ENCODE results near the gene SEC16A. TPM values are rescaled to one million over a fixed set of nuclear protein-coding genes. Genes with fewer than 3 reads are reported as not detected.

Gene SEC16A
- total RNA-seq, 1 donor from 2014 or later, result 94.5 TPM

GRCh38 chr9:136392538-136393449, 90.0 kb downstream of the SEC16A start:
- H4K20me1 ChIP-seq (ENCODE audit: insufficient read depth, low read length), result peaks cover 44% of the 10 kb centered on the region
- FAIRE-seq, result no peak
- DNase-seq (ENCODE audit: low read depth), result no peak
- H3K27me3 ChIP-seq (ENCODE audit: insufficient read depth, low read length), result no peaks in the 10 kb centered on the region
- Mint-ChIP-seq H3K4me3 (ENCODE audit: unreplicated experiment) (no peak overlapping the region), H3K27me3 (ENCODE audit: low read depth, unreplicated experiment) (no peaks in the 10 kb centered on the region), H3K4me1 (ENCODE audit: low read depth, unreplicated experiment) (no peaks in the 10 kb centered on the region), H3K36me3 (ENCODE audit: low read depth, unreplicated experiment) (peaks cover 27% of the 10 kb centered on the region), H3K27ac (ENCODE audit: unreplicated experiment) (no peak overlapping the region), H3K9me3 (ENCODE audit: unreplicated experiment) (no peaks in the 10 kb centered on the region)
- no peak overlapping the region for H3K4me2 ChIP-seq (ENCODE audit: low read length)
- peaks cover 32% of the 10 kb centered on the region for H3K36me3 ChIP-seq (ENCODE audit: insufficient read depth, low read length)
- H3K4me1 ChIP-seq (ENCODE audit: insufficient read depth, low read length), result no peaks in the 10 kb centered on the region
- no peak overlapping the region for H3K27ac ChIP-seq (ENCODE audit: low read depth, low read length)
- H3K79me2 ChIP-seq (ENCODE audit: insufficient read depth, low read length), result peaks cover 18% of the 10 kb centered on the region
- H3K9me3 ChIP-seq (ENCODE audit: insufficient read depth, low read depth, low read length), result no peaks in the 10 kb centered on the region
- H2AFZ ChIP-seq (ENCODE audit: low read depth, low read length), result no peak overlapping the region
- H3K4me3 ChIP-seq (ENCODE audit: insufficient read depth, low read depth, low read length), result no peak overlapping the region
- no peak overlapping the region for H3K9ac ChIP-seq (ENCODE audit: low read length)
- no peak for TF ChIP-seq CTCF (IDR thresholded peaks at IDR 0.05; ENCODE audit: insufficient read depth, low read depth, low read length)
- no peak for TF ChIP-seq EZH2 (IDR thresholded peaks at IDR 0.05; ENCODE audit: insufficient read depth, low read length)

GRCh38 chr9:136391737-136392537, 90.9 kb downstream of the SEC16A start:
- Histone ChIP-seq H3K4me3 (ENCODE audit: insufficient read depth, low read depth, low read length) (no peak overlapping the region), H3K27me3 (ENCODE audit: insufficient read depth, low read length) (no peaks in the 10 kb centered on the region), H3K9ac (ENCODE audit: low read length) (no peak overlapping the region), H2AFZ (ENCODE audit: low read depth, low read length) (no peak overlapping the region), H3K4me1 (ENCODE audit: insufficient read depth, low read length) (no peaks in the 10 kb centered on the region), H3K4me2 (ENCODE audit: low read length) (no peak overlapping the region), H3K36me3 (ENCODE audit: insufficient read depth, low read length) (peaks cover 34% of the 10 kb centered on the region), H3K27ac (ENCODE audit: low read depth, low read length) (no peak overlapping the region), H3K9me3 (ENCODE audit: insufficient read depth, low read depth, low read length) (no peaks in the 10 kb centered on the region), H4K20me1 (ENCODE audit: insufficient read depth, low read length) (peaks cover 41% of the 10 kb centered on the region), H3K79me2 (ENCODE audit: insufficient read depth, low read length) (peaks cover 12% of the 10 kb centered on the region)
- Mint-ChIP-seq H3K36me3 (ENCODE audit: low read depth, unreplicated experiment) (peaks cover 25% of the 10 kb centered on the region), H3K4me3 (ENCODE audit: unreplicated experiment) (no peak overlapping the region), H3K27ac (ENCODE audit: unreplicated experiment) (peak overlapping the region; percentile 63), H3K9me3 (ENCODE audit: unreplicated experiment) (no peaks in the 10 kb centered on the region), H3K27me3 (ENCODE audit: low read depth, unreplicated experiment) (no peaks in the 10 kb centered on the region), H3K4me1 (ENCODE audit: low read depth, unreplicated experiment) (no peaks in the 10 kb centered on the region)
- TF ChIP-seq EZH2 (IDR thresholded peaks at IDR 0.05; ENCODE audit: insufficient read depth, low read length) (no peak), CTCF (IDR thresholded peaks at IDR 0.05; ENCODE audit: insufficient read depth, low read depth, low read length) (no peak)
- DNase-seq (ENCODE audit: low read depth) (no peak), FAIRE-seq (no peak)

Small RNA genes within 50 kb of the gene (microRNA-seq; reads per million reads assigned to microRNA genes)
- gene MIR4673, result 0.82 reads per million

Other genes with a start within 250 kb of the SEC16A start
- 20.4 and 20.9 TPM in 2 replicates for gene QSOX2, start 237.2 kb downstream of the SEC16A start, total RNA-seq
- gene CCDC187, start 178.9 kb downstream of the SEC16A start, total RNA-seq, result 0.09 TPM in 1 of 2 replicates, not detected in the other
- 52.6 and 59.4 TPM in 2 replicates for gene GPSM1, start 155.5 kb downstream of the SEC16A start, total RNA-seq
- 14.0 and 17.4 TPM in 2 replicates for gene DNLZ, start 119.3 kb downstream of the SEC16A start, total RNA-seq
- gene CARD9, start 109.4 kb downstream of the SEC16A start, total RNA-seq, result 2.7 and 4.2 TPM in 2 replicates
- 13.8 and 18.6 TPM in 2 replicates for gene SNAPC4, start 82.9 kb downstream of the SEC16A start, total RNA-seq
- 71.5 and 71.7 TPM in 2 replicates for gene ENTR1, start 72.4 kb downstream of the SEC16A start, total RNA-seq
- 91.6 and 94.4 TPM in 2 replicates for gene PMPCA, start 72.4 kb downstream of the SEC16A start, total RNA-seq
- gene INPP5E, start 43.2 kb downstream of the SEC16A start, total RNA-seq, result 12.6 and 13.2 TPM in 2 replicates
- 34.1 and 35.5 TPM in 2 replicates for gene NOTCH1, start 63.0 kb upstream of the SEC16A start, total RNA-seq
- gene EGFL7, start 179.9 kb upstream of the SEC16A start, total RNA-seq, result 12.3 and 15.5 TPM in 2 replicates
- gene AGPAT2, start 204.4 kb upstream of the SEC16A start, total RNA-seq, result 30.8 and 38.0 TPM in 2 replicates
- 22.4 and 23.2 TPM in 2 replicates for gene DIPK1B, start 229.5 kb upstream of the SEC16A start, total RNA-seq